ENCODE measurements around the gene PADI6.
A peak's percentile ranks its signal among the peaks of the same experiment; 100 is the strongest.

Gene PADI6

DNA sequence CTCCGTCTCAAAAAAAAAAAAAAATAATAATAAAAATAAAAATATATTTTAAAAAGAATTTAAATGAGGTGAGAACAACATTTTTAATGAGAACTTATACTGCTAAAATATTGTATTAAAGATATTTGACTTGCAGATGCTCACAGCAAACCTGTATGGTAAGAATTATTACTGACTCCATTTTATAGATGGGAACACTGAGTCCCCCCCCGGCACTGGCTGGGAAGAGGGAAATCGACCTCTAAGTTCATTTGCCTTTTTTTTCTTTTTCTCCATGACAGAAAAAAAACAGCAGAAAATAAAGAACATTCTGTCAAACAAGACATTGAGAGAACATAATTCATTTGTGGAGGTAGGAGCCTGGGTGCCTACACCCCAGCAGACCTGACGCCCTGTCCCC lies 13.4 kb upstream of the PADI6 start:
- DNase-seq: no peak

- no peak for DNase-seq
Measured at GRCh38 chr1:17359031-17359430, 13.0 kb upstream of the PADI6 start.

GRCh38 chr1:17359808-17360207 lies 12.2 kb upstream of the PADI6 start:
- no peak for DNase-seq

DNA sequence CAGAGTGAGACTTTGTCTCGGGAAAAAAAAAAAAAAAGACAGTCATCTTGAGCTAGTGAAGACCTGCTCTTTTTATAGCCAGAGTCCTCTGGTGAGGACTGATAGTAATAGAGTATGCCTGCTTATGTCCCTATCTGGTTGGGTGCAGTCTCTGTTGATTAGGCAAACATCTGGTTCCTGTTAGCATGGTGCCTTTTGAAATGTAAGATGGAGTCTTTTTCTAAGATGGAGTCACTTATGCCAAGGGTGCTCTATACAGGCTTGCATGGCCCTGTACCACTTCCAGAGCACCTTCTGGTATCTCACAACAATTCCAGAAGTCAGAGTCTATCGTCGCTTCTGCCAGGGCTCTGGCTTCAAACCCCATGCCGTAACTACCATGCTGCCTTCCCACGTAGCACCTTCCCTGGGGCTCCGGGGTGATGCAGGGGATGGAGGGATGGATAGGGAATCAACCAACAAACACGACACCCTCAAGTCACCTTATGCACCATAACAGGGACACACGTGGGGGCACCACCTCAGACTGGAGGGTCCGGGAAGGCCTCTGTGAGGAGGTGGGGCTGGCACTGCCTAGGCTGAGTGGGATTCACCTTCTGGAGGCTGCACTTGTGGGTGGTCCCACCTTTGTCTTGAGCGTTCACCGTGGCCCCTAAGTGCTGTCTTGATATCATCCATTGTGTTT lies 11.6 kb upstream of the PADI6 start:
- DNase-seq: no peak

GRCh38 chr1:17361687-17362086 lies 10.3 kb upstream of the PADI6 start:
- no peak for DNase-seq

DNA sequence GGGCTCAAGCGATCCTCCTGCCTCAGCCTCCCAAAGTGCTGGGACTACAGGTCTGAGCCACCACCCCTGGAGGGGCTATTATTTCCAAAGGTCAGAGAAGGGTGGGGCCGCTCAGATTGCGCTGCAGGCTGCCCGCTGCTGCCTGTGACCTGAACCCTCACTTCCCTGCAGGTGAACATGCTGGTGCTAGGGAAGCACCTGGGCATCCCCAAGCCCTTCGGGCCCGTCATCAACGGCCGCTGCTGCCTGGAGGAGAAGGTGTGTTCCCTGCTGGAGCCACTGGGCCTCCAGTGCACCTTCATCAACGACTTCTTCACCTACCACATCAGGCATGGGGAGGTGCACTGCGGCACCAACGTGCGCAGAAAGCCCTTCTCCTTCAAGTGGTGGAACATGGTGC lies 8.6 kb upstream of the PADI6 start:
- DNase-seq: no peak

- DNase-seq: no peak
Measured at GRCh38 chr1:17363771-17364170, 8.2 kb upstream of the PADI6 start.

- no peak for DNase-seq
Measured at GRCh38 chr1:17365293-17365692, 6.7 kb upstream of the PADI6 start.

- DNase-seq: no peak
Measured at GRCh38 chr1:17369466-17369865, 2.5 kb upstream of the PADI6 start.

DNA sequence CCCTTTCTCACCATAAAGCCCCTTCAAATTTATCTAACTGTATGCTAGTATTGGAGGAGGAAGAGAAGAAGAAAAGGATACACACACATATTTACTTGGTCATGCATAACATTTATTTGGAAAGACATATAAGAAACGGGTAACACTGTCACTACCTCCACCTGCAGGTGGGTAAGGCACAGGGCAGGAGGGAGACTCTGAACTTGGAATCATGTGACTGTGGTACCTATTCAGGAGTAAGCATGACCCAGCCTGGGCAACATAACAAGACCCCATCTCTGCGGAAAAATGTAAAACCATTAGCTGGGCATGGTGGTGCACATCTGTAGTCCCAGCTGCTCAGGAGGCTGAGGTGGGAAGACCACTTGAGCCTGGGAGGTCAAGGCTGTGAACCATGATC lies 1.4 kb upstream of the PADI6 start:
- DNase-seq: no peak

GRCh38 chr1:17372955-17373354 lies 959 bp downstream of the PADI6 start:
- no peak for DNase-seq

GRCh38 chr1:17375651-17376050 lies 3.7 kb downstream of the PADI6 start:
- DNase-seq: no peak

DNA sequence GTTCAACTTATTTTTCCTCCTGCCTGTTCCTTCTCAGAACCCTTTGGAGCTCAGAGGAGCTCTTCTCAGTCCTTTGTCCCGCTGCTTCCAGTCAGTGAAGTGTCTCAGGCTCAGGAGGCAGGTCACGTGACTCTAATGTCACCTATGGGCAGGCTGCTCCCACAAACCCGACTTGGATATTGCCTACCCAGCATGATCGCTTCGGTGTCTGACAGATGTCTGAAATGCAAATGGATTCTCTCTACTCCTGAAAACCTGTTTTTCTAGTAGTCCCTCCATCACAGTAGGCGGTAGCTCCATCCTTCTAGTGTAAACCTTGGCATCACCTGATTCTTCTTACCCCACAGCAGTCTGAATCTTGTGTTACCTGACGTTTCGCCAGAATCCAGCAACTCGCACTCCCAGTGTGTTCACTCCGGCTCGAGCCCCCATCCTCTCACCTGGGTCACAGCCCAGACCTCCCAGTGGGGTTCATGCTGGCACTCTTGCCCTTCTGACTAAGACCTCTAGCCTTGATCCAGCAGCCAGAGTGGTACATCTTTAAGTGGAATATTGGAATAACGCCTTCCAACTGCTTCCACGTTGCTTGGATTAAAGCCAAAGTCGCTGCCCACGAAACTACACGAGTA lies 5.4 kb downstream of the PADI6 start:
- DNase-seq: peak; percentile 12

DNA sequence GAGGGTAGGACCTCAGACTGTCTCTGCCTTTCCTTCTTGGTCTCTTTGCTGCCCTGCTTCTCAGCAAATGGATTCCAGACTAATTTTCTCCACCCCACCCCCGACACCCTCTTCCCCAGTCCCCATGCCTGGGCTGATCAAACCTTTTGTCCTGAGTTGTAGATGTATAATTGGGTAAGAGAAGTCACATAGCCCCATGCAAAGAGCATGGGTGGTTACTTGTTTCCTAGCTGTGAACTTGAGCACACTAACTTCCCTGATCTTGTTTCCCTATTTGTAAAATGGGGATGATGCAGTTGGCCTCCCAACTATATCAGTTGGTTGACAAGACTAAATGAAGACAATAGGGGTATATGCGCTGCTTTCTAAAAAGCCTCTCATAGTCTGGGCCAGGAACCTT lies 9.2 kb downstream of the PADI6 start:
- no peak for DNase-seq

GRCh38 chr1:17392199-17392740 lies 20.3 kb downstream of the PADI6 start:
- no peak for DNase-seq

GRCh38 chr1:17393230-17393629 lies 21.2 kb downstream of the PADI6 start:
- DNase-seq: no peak

DNA sequence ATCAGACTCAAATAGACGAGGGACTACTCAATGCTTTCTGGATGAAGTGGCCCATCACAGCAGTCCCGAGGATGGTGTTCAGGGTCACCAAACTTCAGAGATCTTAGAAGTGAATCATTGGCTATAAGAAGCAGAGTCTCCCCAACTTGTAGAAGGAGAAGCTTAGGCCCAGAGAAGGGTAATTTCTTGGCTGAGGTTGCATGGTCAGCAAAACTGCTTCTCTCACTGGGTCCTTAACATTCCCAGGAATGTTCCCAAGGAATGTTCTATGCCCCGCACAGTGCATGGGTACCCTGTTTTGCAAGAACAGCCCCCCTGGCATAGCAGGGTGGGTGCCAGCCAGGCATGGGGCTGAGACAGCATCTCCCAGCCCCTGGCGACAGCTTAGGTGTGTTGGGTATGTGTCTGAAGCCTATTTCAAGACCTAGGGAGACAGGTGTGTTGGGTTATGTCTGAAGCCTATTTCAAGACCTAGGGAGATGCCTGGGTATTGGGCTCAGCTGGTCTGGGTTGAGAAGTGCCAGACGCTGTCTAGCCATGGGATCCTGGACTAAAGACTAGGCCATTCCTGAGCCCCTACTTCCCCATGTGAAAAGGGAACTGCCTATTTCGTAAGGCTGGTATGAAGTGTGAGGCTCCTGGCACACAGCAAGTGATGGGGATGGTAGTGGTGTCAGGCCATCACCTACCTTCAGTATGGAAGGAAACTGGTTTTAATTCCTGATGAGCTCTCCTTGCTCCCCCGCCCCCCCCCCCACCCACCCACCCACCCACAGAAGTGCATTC lies 26.1 kb downstream of the PADI6 start:
- DNase-seq: no peak

- no peak for DNase-seq
Measured at GRCh38 chr1:17400725-17401341, 28.8 kb downstream of the PADI6 start.

DNA sequence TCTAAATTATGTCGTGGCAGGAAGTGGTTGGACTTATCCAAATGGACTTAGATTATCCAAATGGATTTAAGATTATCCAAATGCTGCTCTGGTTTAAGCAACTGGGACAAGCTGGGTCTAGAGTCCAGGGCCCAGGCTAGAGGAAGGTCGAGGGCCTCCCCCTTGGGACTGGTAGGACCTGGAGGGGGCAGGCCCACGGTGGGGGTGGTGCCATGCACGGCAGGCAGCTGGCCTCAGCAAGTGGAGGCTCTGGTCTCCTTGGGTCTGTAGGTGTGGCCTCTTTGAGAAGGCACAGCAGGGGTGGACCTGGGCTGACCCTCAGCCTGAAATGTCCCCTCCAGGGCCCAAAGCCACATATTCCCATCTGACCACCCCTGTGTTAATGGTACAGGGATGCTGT lies 29.8 kb downstream of the PADI6 start:
- no peak for DNase-seq

GRCh38 chr1:17403081-17403480 lies 31.1 kb downstream of the PADI6 start:
- DNase-seq: no peak

DNA sequence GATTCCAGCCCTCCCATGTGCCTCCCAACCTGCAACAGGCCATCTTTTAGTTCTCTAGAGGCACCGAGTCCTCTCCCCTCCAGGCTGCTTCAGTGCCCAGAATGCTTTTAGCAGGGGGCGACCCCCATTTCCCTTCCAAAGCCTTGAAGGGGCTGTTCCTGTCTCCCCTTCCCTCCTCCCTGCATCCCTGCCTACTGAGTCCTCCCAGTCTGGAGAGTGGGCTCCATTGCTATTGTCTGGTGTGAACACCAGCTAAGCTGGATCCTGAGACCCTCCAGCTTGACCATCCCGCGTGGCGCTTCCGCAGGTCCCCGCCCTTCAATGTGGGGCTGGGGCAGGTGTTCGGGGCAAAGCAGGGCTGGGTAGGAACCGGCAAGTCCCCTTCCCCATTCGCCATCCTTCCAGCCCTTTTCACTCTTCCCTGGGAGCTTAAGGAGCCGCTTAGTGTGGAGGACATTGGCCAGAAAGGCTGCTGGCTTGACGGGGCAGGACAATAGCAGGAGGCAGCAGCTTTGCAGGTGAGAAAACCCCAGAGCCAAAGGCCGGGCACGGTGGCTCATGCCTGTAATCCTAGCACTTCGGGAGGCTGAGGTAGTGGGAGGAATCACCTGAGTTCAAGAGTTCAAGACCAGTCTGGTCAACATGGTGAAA lies 32.2 kb downstream of the PADI6 start:
- no peak for DNase-seq

- DNase-seq: no peak
Measured at GRCh38 chr1:17404820-17405219, 32.8 kb downstream of the PADI6 start.

Data from NCI-H1417 treated with DMSO at 0.1 percent for 48 hours (cell line).